ENCODE measurements around the gene ARHGAP6.
"Not testable (repeated sequence)": the region's sequence is repeated elsewhere in the genome, so short reads cannot be mapped to it uniquely, and the experiment has no call there.

The ARHGAP6 gene

GRCh38 chrX:11580789-11581188, 84.9 kb downstream of the ARHGAP6 start:
- no peak for DNase-seq (ENCODE audit: low read depth in 1 of 2, low spot score in 1 of 2)
- no peak for TF ChIP-seq JUND (IDR thresholded peaks at IDR 0.05; ENCODE audit: low read depth)
- in situ Hi-C loops (cut with HindIII; ENCODE audit: low pct_unique_long_range_greater_than_20kb, low sequenced_read_pairs) = no loop called here

GRCh38 chrX:11579636-11580600, 85.8 kb downstream of the ARHGAP6 start:
- no peak for TF ChIP-seq JUND (IDR thresholded peaks at IDR 0.05; ENCODE audit: low read depth)
- in situ Hi-C loops (cut with HindIII; ENCODE audit: low pct_unique_long_range_greater_than_20kb, low sequenced_read_pairs) = no loop called here
- no peak for DNase-seq (ENCODE audit: low read depth in 1 of 2, low spot score in 1 of 2)

GRCh38 chrX:11578301-11578700, 87.4 kb downstream of the ARHGAP6 start:
- in situ Hi-C loops (cut with HindIII; ENCODE audit: low pct_unique_long_range_greater_than_20kb, low sequenced_read_pairs); DNase-seq (ENCODE audit: low read depth in 1 of 2, low spot score in 1 of 2): not testable (repeated sequence)

DNA sequence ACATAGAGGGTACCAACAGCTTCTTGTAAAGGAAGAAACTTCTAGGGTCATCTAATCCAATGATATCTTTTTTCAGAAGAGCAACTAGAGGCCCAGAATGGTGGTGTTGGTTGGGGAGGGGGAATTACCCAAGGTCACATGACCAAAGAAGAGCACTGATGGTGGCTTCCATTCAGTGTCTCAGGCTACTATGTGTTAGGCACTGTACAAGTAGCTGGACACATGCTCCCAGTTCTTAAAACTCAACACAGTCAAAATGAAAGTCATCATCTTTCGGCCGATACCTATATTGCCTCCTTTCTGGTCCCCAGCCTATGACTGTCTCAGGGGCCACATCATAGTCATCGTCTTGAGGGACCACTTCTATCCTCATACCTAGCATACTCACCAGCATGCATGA, 88.1 kb downstream of the ARHGAP6 start:
- in situ Hi-C loops (cut with HindIII; ENCODE audit: low pct_unique_long_range_greater_than_20kb, low sequenced_read_pairs) = no loop called here
- DNase-seq (ENCODE audit: low read depth in 1 of 2, low spot score in 1 of 2) = no peak
- no peak for TF ChIP-seq JUND (IDR thresholded peaks at IDR 0.05; ENCODE audit: low read depth)

DNA sequence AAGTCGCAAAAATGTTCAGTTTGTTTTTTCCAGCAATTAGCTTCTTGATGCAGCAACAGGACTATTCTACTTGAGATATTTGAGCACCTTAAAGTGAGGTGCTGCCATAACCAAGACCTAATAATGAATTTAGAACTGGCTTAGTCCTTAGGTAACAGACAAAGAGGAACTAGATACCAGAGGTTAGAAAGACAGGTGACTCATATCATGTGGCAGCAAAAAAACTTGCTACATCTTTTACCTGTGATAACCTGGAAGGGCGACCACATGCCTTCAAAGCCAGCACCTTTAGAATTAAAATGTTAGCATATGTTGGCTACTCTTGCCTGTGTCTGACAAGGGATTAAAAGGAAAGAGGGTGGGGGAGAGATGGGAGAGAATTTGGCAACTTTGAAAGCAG, 90.4 kb downstream of the ARHGAP6 start:
- DNase-seq (ENCODE audit: low read depth in 1 of 2, low spot score in 1 of 2) = no peak
- in situ Hi-C loops (cut with HindIII; ENCODE audit: low pct_unique_long_range_greater_than_20kb, low sequenced_read_pairs) = no loop called here
- no peak for TF ChIP-seq JUND (IDR thresholded peaks at IDR 0.05; ENCODE audit: low read depth)

DNA sequence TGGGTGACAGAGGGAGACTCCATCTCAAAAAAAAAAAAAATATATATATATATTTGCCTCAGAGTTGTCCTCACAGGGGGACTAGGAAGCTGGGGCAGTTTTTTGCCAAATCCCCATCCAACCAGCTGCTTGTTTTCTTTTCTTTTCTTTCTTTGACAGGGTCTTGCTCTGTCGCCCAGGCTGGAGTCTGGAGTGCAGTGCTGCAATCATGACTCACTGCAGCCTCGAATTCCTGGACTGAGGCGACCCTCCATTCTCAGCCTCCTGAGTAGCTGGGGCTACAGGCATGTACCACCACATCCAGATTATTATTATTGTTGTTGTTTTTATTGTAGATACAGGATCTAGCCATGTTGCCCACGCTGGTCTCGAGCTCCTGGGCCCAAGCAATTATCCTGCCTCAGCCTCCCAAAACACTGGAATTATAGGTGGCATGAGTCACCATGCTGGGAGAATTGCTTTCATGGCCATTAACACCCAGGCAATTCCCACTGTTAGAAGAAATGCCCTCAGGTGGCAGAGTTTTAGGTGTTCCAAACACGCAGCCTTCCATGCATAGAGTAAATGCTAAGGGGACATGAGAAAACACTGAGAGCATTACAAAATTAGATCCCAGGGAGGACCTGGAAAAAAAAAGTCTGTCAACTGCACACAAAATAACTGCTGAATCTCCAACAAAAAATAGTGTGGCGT, 98.0 kb downstream of the ARHGAP6 start:
- DNase-seq (ENCODE audit: low read depth in 1 of 2, low spot score in 1 of 2) = no peak
- in situ Hi-C loops (cut with HindIII; ENCODE audit: low pct_unique_long_range_greater_than_20kb, low sequenced_read_pairs) = no loop called here
- TF ChIP-seq JUND (IDR thresholded peaks at IDR 0.05; ENCODE audit: low read depth) = no peak

DNA sequence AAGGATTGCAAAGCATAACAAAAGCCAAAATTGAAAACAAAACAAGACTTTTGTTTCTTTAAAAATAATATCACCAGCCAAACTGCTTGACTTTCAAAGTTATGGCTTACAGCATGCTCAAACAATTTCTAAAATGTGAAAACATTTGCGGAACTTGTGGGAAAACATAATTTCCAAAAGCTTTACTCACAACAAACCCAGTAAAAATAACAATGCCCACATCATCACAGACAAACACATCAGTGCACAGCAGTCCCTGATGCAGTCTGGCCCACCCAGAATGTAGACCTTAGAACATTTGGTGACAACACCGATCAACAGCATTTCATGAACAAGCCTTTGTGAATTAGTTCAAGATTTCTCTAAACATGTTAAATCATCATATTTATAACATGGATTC, 98.9 kb downstream of the ARHGAP6 start:
- in situ Hi-C loops (cut with HindIII; ENCODE audit: low pct_unique_long_range_greater_than_20kb, low sequenced_read_pairs) = no loop called here
- DNase-seq (ENCODE audit: low read depth in 1 of 2, low spot score in 1 of 2) = no peak
- no peak for TF ChIP-seq JUND (IDR thresholded peaks at IDR 0.05; ENCODE audit: low read depth)

DNA sequence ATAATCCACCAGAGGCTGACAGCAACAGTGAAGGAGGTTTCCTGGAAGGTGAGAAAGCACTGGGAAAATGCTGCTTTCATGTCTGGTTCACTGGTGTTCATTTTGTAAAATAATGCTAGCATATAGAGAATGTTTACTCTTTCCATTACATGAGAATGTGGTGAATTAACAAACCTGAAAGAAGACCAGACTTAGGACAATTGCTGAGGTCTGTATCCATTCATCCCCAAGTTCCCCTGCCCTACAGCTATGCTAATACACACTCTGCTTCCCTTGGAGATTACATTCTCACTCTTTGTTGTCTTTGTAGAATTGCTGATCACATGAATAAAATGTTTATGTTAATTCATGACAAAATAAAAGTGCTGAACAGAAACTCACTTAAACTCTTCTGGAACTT, 99.5 kb downstream of the ARHGAP6 start:
- no peak for TF ChIP-seq JUND (IDR thresholded peaks at IDR 0.05; ENCODE audit: low read depth)
- in situ Hi-C loops (cut with HindIII; ENCODE audit: low pct_unique_long_range_greater_than_20kb, low sequenced_read_pairs) = no loop called here
- DNase-seq (ENCODE audit: low read depth in 1 of 2, low spot score in 1 of 2) = no peak

- DNase-seq (ENCODE audit: low read depth in 1 of 2, low spot score in 1 of 2) = no peak
- in situ Hi-C loops (cut with HindIII; ENCODE audit: low pct_unique_long_range_greater_than_20kb, low sequenced_read_pairs) = no loop called here
- TF ChIP-seq JUND (IDR thresholded peaks at IDR 0.05; ENCODE audit: low read depth) = no peak
Measured at GRCh38 chrX:11564546-11564945, 101.2 kb downstream of the ARHGAP6 start.

DNA sequence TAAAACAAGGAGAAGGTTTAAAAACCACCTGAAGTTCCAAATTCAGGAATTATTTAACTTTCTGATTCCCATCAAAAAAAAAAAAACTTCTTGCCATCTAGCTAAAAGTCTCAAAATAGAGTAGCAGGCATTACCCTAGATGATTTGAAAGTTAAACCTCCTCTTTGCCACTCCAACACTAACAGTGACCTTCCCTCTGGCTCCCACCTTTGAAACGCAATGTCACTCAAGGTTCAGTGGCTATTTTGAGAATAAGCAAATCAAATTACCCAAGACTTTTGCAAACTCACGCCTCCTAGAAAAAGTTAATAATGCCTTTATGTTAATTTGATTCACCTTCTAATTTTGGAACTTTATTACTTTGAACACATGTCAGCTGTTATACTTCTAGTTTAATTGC, 103.2 kb downstream of the ARHGAP6 start:
- DNase-seq (ENCODE audit: low read depth in 1 of 2, low spot score in 1 of 2) = no peak
- in situ Hi-C loops (cut with HindIII; ENCODE audit: low pct_unique_long_range_greater_than_20kb, low sequenced_read_pairs) = no loop called here
- no peak for TF ChIP-seq JUND (IDR thresholded peaks at IDR 0.05; ENCODE audit: low read depth)

GRCh38 chrX:11558972-11559371, 106.7 kb downstream of the ARHGAP6 start:
- TF ChIP-seq JUND (IDR thresholded peaks at IDR 0.05; ENCODE audit: low read depth) = no peak
- peak in 1 of 2 experiments; percentile 29 for DNase-seq (ENCODE audit: low read depth in 1 of 2, low spot score in 1 of 2)
- in situ Hi-C loops (cut with HindIII; ENCODE audit: low pct_unique_long_range_greater_than_20kb, low sequenced_read_pairs) = no loop called here

DNA sequence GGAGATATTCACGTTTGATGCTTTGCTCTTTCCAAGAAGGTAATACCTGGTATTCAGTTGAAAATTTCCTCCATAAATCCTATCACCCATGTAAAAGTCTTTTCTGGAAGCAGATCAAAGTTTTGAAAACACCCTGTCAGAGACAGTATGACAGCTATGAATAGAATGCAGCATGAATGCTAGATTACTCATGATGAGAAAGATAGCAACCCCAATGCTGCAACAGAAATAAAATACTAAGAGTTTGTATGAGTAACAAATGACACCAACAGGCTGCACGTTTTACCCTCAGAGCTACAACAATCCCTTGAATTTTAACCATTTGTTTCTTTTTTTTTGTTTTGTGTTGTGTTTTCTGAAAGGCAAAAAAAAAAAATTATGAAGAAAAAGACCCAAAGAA, 108.6 kb downstream of the ARHGAP6 start:
- no peak for DNase-seq (ENCODE audit: low read depth in 1 of 2, low spot score in 1 of 2)
- no peak for TF ChIP-seq JUND (IDR thresholded peaks at IDR 0.05; ENCODE audit: low read depth)
- in situ Hi-C loops (cut with HindIII; ENCODE audit: low pct_unique_long_range_greater_than_20kb, low sequenced_read_pairs) = no loop called here

- no peak for TF ChIP-seq JUND (IDR thresholded peaks at IDR 0.05; ENCODE audit: low read depth)
- no peak for DNase-seq (ENCODE audit: low read depth in 1 of 2, low spot score in 1 of 2)
- in situ Hi-C loops (cut with HindIII; ENCODE audit: low pct_unique_long_range_greater_than_20kb, low sequenced_read_pairs) = no loop called here
Measured at GRCh38 chrX:11555759-11556158, 110.0 kb downstream of the ARHGAP6 start.

All from T47D (cell line).